ENCODE data around the gene OR2G2.

DNA sequence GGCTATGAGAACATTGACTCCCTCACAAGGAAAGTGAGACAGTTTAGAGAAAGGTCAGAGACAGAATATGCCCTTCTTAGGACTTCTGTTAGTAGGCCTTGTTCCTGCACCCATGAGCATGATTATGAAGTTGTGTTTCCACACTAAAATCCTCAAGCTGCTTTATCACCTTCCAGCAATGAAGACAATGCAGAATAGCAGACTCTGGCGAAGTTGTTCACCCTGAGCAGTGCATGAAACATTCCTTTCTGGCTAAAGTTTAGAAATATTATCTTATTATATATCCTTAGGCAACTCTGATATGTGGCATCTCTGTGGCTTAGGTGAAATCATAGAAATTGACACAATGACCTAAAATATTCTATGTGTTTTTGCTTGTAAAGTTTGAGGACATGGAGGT is 13.9 kb upstream of the OR2G2 start:
- TF ChIP-seq, protein P1, sequence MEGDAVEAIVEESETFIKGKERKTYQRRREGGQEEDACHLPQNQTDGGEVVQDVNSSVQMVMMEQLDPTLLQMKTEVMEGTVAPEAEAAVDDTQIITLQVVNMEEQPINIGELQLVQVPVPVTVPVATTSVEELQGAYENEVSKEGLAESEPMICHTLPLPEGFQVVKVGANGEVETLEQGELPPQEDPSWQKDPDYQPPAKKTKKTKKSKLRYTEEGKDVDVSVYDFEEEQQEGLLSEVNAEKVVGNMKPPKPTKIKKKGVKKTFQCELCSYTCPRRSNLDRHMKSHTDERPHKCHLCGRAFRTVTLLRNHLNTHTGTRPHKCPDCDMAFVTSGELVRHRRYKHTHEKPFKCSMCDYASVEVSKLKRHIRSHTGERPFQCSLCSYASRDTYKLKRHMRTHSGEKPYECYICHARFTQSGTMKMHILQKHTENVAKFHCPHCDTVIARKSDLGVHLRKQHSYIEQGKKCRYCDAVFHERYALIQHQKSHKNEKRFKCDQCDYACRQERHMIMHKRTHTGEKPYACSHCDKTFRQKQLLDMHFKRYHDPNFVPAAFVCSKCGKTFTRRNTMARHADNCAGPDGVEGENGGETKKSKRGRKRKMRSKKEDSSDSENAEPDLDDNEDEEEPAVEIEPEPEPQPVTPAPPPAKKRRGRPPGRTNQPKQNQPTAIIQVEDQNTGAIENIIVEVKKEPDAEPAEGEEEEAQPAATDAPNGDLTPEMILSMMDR (IDR thresholded peaks at IDR 0.05) = no peak
- no peak for TF ChIP-seq POLR2A (IDR thresholded peaks at IDR 0.05)

Measured in thyroid gland (tissue), 4 donors.